Peyer's patch (tissue), 4 donors: ENCODE data around the gene TNFRSF4.

Experiments
- CTCF ChIP-seq, 6 experiments: fragments of 450-650 bp in 4 of 6; fragments of 200-600 bp in 2 of 6; sonication (generic) in 1 of 6; IDR thresholded peaks; one replicate each; pipeline ENCODE4 v1.5.1; 2017 to 2019; ENCODE audit warnings: antibody characterized with exemption in 6 of 6, mild to moderate bottlenecking in 3 of 6, moderate library complexity in 1 of 6
- POLR2A ChIP-seq, 2 donors: fragments of 450-650 bp; IDR thresholded peaks; one replicate each; pipeline ENCODE4 v1.5.1; 2017; ENCODE audit warnings: antibody characterized with exemption in 2 of 2, mild to moderate bottlenecking in 2 of 2, moderate library complexity in 2 of 2

- TF ChIP-seq CTCF (IDR thresholded peaks at IDR 0.05) (no peak), POLR2A (IDR thresholded peaks at IDR 0.05) (no peak)
Observed at GRCh38 chr1:1208713-1209433, 5.1 kb downstream of the TNFRSF4 start.
